Type B pancreatic cell (in vitro differentiated cells): ENCODE measurements around the gene NUMA1. TPM values are rescaled to one million over a fixed set of nuclear protein-coding genes. Genes with fewer than 3 reads are reported as not detected.

Experiments
- DNase-seq: peaks from one replicate; pipeline ENCODE4 v3.0.0; 2021; ENCODE audit warnings: mixed read lengths; ENCODE audit not compliant: unreplicated experiment; ENCODE audit errors: extremely low spot score
- H3K27ac Mint-ChIP-seq: 2 replicates; pipeline ENCODE4 v1.8.0; 2021; ENCODE audit warnings: mild to moderate bottlenecking, mixed read lengths
- H3K27me3 Mint-ChIP-seq: 2 replicates; pipeline ENCODE4 v1.8.0; 2021; ENCODE audit warnings: mixed read lengths
- H3K36me3 Mint-ChIP-seq: 2 replicates; pipeline ENCODE4 v1.8.0; 2021; ENCODE audit warnings: mixed read lengths
- H3K4me1 Mint-ChIP-seq: one replicate; pipeline ENCODE4 v1.8.0; 2021; ENCODE audit warnings: mixed read lengths; ENCODE audit not compliant: unreplicated experiment
- H3K4me3 Mint-ChIP-seq: 2 replicates; pipeline ENCODE4 v1.8.0; 2021; ENCODE audit warnings: mild to moderate bottlenecking, mixed read lengths
- H3K9me3 Mint-ChIP-seq: 2 replicates; pipeline ENCODE4 v1.8.0; 2021; ENCODE audit warnings: mixed read lengths
- CTCF ChIP-seq: fragments of 200-600 bp; sonication (generic); conservative IDR thresholded peaks from 2 replicates; pipeline ENCODE4 v1.5.0; 2021; ENCODE audit warnings: antibody characterized with exemption, mild to moderate bottlenecking
- total RNA-seq: library from RNA; stranded (reverse); gene quantifications from 2 replicates; pipeline ENCODE4 v1.2.1, GENCODE V29; 2021; ENCODE audit warnings: low replicate concordance

The NUMA1 gene
- total RNA-seq, 1 donor from 2014 or later = 225 TPM

GRCh38 chr11:72012897-72013721 lies 67.2 kb downstream of the NUMA1 start:
- TF ChIP-seq CTCF = no peak
- Mint-ChIP-seq H3K9me3 (no peaks in the 10 kb centered on the region), H3K4me3 (no peak overlapping the region), H3K27me3 (no peaks in the 10 kb centered on the region), H3K4me1 (no peaks in the 10 kb centered on the region), H3K36me3 (peaks cover 26% of the 10 kb centered on the region), H3K27ac (no peak overlapping the region)
- no peak for DNase-seq

GRCh38 chr11:72012091-72012630 lies 68.2 kb downstream of the NUMA1 start:
- no peak overlapping the region for H3K27ac Mint-ChIP-seq
- H3K4me3 Mint-ChIP-seq = no peak overlapping the region
- H3K9me3 Mint-ChIP-seq = no peaks in the 10 kb centered on the region
- no peak for DNase-seq
- H3K27me3 Mint-ChIP-seq = no peaks in the 10 kb centered on the region
- H3K4me1 Mint-ChIP-seq = no peaks in the 10 kb centered on the region
- H3K36me3 Mint-ChIP-seq = peaks cover 25% of the 10 kb centered on the region
- no peak for TF ChIP-seq CTCF

GRCh38 chr11:72010529-72011233 lies 69.7 kb downstream of the NUMA1 start:
- Mint-ChIP-seq H3K27me3 (no peaks in the 10 kb centered on the region), H3K9me3 (no peaks in the 10 kb centered on the region), H3K27ac (no peak overlapping the region), H3K4me1 (no peaks in the 10 kb centered on the region), H3K36me3 (peaks cover 20% of the 10 kb centered on the region), H3K4me3 (no peak overlapping the region)
- DNase-seq = no peak
- no peak for TF ChIP-seq CTCF

- Mint-ChIP-seq H3K27ac (peak overlapping the region; percentile 11), H3K4me3 (no peak overlapping the region), H3K4me1 (no peaks in the 10 kb centered on the region), H3K27me3 (no peaks in the 10 kb centered on the region), H3K36me3 (peaks cover 13% of the 10 kb centered on the region), H3K9me3 (no peaks in the 10 kb centered on the region)
- no peak for DNase-seq
- TF ChIP-seq CTCF = no peak
Measured at GRCh38 chr11:72009156-72009555, 71.2 kb downstream of the NUMA1 start.

- no peaks in the 10 kb centered on the region for H3K9me3 Mint-ChIP-seq
- no peak overlapping the region for H3K4me3 Mint-ChIP-seq
- no peak for TF ChIP-seq CTCF
- H3K4me1 Mint-ChIP-seq = no peaks in the 10 kb centered on the region
- no peaks in the 10 kb centered on the region for H3K27me3 Mint-ChIP-seq
- DNase-seq = no peak
- peak overlapping the region; percentile 3 for H3K27ac Mint-ChIP-seq
- H3K36me3 Mint-ChIP-seq = peaks cover 16% of the 10 kb centered on the region
Measured at GRCh38 chr11:72008728-72009127, 71.6 kb downstream of the NUMA1 start.
